Subcutaneous abdominal adipose tissue (tissue), 5 donors: ENCODE measurements around the gene ABLIM2.

Experiments
- H3K27ac ChIP-seq: one replicate; pipeline ENCODE4 v1.7.0; 2013; ENCODE audit warnings: low read depth, mild to moderate bottlenecking, inconsistent platforms, low read length, moderate library complexity
- H3K27me3 ChIP-seq, 5 donors: one replicate each; pipeline ENCODE4 v1.7.0; 2013; ENCODE audit warnings: low read length in 5 of 5, inconsistent platforms in 1 of 5; ENCODE audit not compliant: control insufficient read depth in 5 of 5, insufficient read depth in 4 of 5
- H3K36me3 ChIP-seq, 5 donors: one replicate each; pipeline ENCODE4 v1.7.0; 2013; ENCODE audit warnings: low read length in 5 of 5; ENCODE audit not compliant: control insufficient read depth in 5 of 5, insufficient read depth in 5 of 5
- H3K4me1 ChIP-seq, 5 donors: one replicate each; pipeline ENCODE4 v1.7.0; 2013; ENCODE audit warnings: low read length in 5 of 5, mild to moderate bottlenecking in 3 of 5, moderate library complexity in 1 of 5; ENCODE audit not compliant: control insufficient read depth in 5 of 5, insufficient read depth in 5 of 5
- H3K4me3 ChIP-seq, 5 donors: one replicate each; pipeline ENCODE4 v1.7.0; 2013; ENCODE audit warnings: low read length in 5 of 5, low read depth in 1 of 5
- H3K9ac ChIP-seq, 5 donors: one replicate each; pipeline ENCODE4 v1.7.0; 2013; ENCODE audit warnings: low read length in 5 of 5, mild to moderate bottlenecking in 4 of 5, moderate library complexity in 3 of 5
- H3K9me3 ChIP-seq, 5 donors: one replicate each; pipeline ENCODE4 v1.7.0; 2013; ENCODE audit warnings: low read length in 5 of 5; ENCODE audit not compliant: control insufficient read depth in 5 of 5
- donor health status: healthy.
- donor health status: healthy.
- donor health status: healthy.
- donor health status: healthy.
- donor health status: healthy.

ABLIM2 gene

GRCh38 chr4:8201321-8201781 is 42.7 kb upstream of the ABLIM2 start:
- Histone ChIP-seq H3K36me3 (peaks cover 0 to 22% (median 0%) of the 10 kb centered on the region in 5 donors), H3K9ac (peak overlapping the region in 3 of 5 donors; percentile 26 to 81 (median 80)), H3K27ac (peak overlapping the region; percentile 41), H3K9me3 (no peaks in the 10 kb centered on the region), H3K4me3 (peak overlapping the region; percentile 61 to 80 (median 67)), H3K4me1 (peaks cover 12 to 72% (median 61%) of the 10 kb centered on the region in 5 donors), H3K27me3 (no peaks in the 10 kb centered on the region)

GRCh38 chr4:8200302-8200975 is 41.8 kb upstream of the ABLIM2 start:
- H3K9ac ChIP-seq, result peak overlapping the region; percentile 2 to 81 (median 75)
- no peaks in the 10 kb centered on the region for H3K27me3 ChIP-seq
- H3K4me3 ChIP-seq, result peak overlapping the region; percentile 63 to 80 (median 72)
- peaks cover 0 to 13% (median 0%) of the 10 kb centered on the region in 5 donors for H3K36me3 ChIP-seq
- no peaks in the 10 kb centered on the region for H3K9me3 ChIP-seq
- H3K4me1 ChIP-seq, result peaks cover 12 to 74% (median 69%) of the 10 kb centered on the region in 5 donors
- peak overlapping the region; percentile 54 for H3K27ac ChIP-seq

- H3K4me3 ChIP-seq, result peak overlapping the region in 4 of 5 donors; percentile 63 to 80 (median 72)
- peak overlapping the region; percentile 54 for H3K27ac ChIP-seq
- H3K4me1 ChIP-seq, result peaks cover 15 to 80% (median 69%) of the 10 kb centered on the region in 5 donors
- peak overlapping the region in 4 of 5 donors; percentile 40 to 81 (median 78) for H3K9ac ChIP-seq
- H3K36me3 ChIP-seq, result peaks cover 0 to 9% (median 0%) of the 10 kb centered on the region in 5 donors
- H3K27me3 ChIP-seq, result no peaks in the 10 kb centered on the region
- H3K9me3 ChIP-seq, result no peaks in the 10 kb centered on the region
Measured at GRCh38 chr4:8199594-8200301, 41.1 kb upstream of the ABLIM2 start.

- Histone ChIP-seq H3K9me3 (no peaks in the 10 kb centered on the region), H3K4me1 (peaks cover 17 to 87% (median 69%) of the 10 kb centered on the region in 5 donors), H3K27me3 (no peaks in the 10 kb centered on the region), H3K4me3 (peak within 1 kb of the TSS; percentile 49 to 80 (median 67)), H3K27ac (peak within 1 kb of the TSS; percentile 54), H3K9ac (peak within 1 kb of the TSS in 4 of 5 donors; percentile 40 to 81 (median 78)), H3K36me3 (peaks cover 0 to 6% (median 0%) of the 10 kb centered on the region in 5 donors)
Measured at GRCh38 chr4:8198906-8199593, 40.4 kb upstream of the ABLIM2 start, which contains the start of gene SH3TC1. Gene SH3TC1 (plus strand): TSS chr4:8199290. CDS start chr4:8205195, 5,905 bp downstream.

- H3K27ac ChIP-seq, result peak overlapping the region; percentile 54
- peak overlapping the region; percentile 32 to 80 (median 63) for H3K4me3 ChIP-seq
- peak overlapping the region in 1 of 5 donors; percentile 42 for H3K9ac ChIP-seq
- H3K36me3 ChIP-seq, result peaks cover 0 to 3% (median 0%) of the 10 kb centered on the region in 5 donors
- peaks cover 17 to 89% (median 69%) of the 10 kb centered on the region in 5 donors for H3K4me1 ChIP-seq
- no peaks in the 10 kb centered on the region for H3K27me3 ChIP-seq
- H3K9me3 ChIP-seq, result no peaks in the 10 kb centered on the region
Measured at GRCh38 chr4:8198206-8198905, 39.7 kb upstream of the ABLIM2 start.

- no peaks in the 10 kb centered on the region for H3K9me3 ChIP-seq
- peaks cover 17 to 91% (median 67%) of the 10 kb centered on the region in 5 donors for H3K4me1 ChIP-seq
- no peak overlapping the region for H3K9ac ChIP-seq
- no peaks in the 10 kb centered on the region for H3K36me3 ChIP-seq
- H3K4me3 ChIP-seq, result no peak overlapping the region
- no peaks in the 10 kb centered on the region for H3K27me3 ChIP-seq
- no peak overlapping the region for H3K27ac ChIP-seq
Measured at GRCh38 chr4:8197521-8197920, 38.9 kb upstream of the ABLIM2 start.

- Histone ChIP-seq H3K27ac (peak overlapping the region; percentile 6), H3K9me3 (no peaks in the 10 kb centered on the region), H3K4me3 (no peak overlapping the region), H3K9ac (no peak overlapping the region), H3K36me3 (no peaks in the 10 kb centered on the region), H3K4me1 (peaks cover 17 to 83% (median 54%) of the 10 kb centered on the region in 5 donors), H3K27me3 (no peaks in the 10 kb centered on the region)
Measured at GRCh38 chr4:8195841-8196458, 37.3 kb upstream of the ABLIM2 start.

GRCh38 chr4:8195431-8195830 is 36.8 kb upstream of the ABLIM2 start:
- Histone ChIP-seq H3K9me3 (no peaks in the 10 kb centered on the region), H3K4me3 (no peak overlapping the region), H3K27me3 (no peaks in the 10 kb centered on the region), H3K9ac (no peak overlapping the region), H3K4me1 (peaks cover 17 to 83% (median 54%) of the 10 kb centered on the region in 5 donors), H3K27ac (peak overlapping the region; percentile 6), H3K36me3 (no peaks in the 10 kb centered on the region)
